GM21737 (cell line): ENCODE data around the gene ADPGK.
"Not testable (repeated sequence)": the region's sequence is repeated elsewhere in the genome, so short reads cannot be mapped to it uniquely, and the experiment has no call there.

Experiments used
- ATAC-seq: cut with Tn5 transposase; IDR thresholded peaks from one replicate; pipeline ENCODE4 v1.9.1; 2021; ENCODE audit warnings: mild to moderate bottlenecking, moderate library complexity; ENCODE audit not compliant: unreplicated experiment

The ADPGK gene

DNA sequence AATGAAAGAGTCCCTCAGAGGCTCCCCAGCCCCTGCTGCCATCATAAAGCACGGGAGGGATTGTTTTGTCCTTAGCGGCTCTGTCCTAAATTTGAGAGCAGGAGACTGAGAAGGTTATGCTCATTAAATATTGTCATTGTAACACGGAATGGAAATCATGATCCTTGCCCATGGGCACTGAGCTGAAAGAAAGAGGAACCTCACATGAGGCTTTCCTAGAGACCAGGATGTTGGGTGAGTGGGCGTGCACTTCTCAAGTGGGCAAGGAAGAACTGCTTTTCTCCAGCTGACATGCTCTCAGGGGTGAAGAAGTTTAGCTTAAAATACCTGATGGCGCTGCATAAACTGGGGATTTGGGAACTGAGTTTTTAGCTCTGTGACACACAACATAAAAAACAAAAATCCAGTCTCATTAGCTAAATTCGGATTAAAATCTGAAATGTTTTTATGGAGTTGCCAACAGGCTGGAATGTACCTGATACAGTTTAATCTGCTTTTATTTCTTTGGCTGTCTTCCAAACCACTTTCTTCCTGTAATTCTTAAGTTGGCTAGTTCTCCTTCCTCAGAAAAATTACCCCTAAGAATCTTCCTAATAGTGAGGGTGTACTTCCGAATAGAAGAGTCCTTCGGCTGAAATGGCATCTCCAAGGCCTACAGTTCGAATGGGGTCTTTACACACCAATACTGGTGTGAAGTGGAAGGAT is 31.7 kb downstream of the ADPGK start:
- no peak for ATAC-seq

DNA sequence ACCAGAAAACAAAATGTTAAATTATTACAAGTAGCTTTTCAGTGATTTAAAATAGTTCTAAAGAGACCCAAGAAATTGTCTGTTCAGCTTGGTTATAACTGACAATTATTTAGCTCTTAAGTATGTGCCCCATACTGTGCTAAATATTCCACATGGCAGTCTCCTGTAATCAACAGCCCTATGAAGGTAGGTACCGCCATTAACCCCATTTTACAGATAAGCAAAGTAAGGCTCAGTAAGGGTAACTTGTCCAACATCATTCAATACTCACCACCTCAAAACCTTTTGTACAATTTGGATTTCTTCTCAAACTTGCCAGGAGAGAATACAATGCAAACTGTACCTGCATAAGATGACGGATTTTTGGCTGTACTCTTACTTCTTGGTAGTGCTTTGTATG is 33.9 kb downstream of the ADPGK start:
- no peak for ATAC-seq

DNA sequence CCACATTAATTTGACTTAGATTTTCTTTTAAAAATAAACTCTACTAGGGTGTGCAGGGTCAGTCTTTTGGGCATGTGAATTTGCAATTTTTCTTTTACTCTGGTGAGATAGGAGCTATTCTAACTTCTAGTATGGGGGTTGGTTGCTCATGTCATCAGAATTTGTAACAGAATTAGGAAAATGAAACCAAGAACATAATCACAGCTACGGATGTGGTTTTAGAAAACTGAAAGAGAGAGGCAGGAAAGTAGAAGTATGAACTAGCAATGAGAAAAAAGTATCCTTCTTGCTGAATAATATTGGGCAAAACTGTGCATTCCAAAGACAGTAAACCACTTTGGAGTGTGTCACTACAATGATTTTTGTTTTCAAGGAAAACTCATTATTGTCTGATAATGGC is 43.3 kb downstream of the ADPGK start:
- peak; percentile 84 for ATAC-seq

DNA sequence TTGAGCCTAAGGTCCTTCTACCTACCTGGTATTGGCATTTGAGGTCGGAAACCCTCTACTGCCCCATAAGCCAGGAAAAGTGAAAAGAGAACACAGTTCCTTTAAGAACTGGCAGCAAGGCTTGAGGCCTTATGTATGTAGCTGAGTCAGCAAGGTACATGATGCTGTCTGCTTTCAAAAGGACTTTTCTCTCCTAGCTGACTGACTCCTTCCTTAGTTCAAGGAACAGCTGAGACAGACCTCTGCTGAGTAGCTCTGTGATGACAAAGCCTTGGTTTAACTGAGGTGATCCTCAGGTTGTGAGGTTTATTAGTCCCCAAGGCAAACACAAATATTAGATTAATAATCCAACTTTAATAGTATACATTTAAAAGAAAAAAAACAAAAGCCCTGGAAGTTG is 45.8 kb downstream of the ADPGK start:
- no peak for ATAC-seq

DNA sequence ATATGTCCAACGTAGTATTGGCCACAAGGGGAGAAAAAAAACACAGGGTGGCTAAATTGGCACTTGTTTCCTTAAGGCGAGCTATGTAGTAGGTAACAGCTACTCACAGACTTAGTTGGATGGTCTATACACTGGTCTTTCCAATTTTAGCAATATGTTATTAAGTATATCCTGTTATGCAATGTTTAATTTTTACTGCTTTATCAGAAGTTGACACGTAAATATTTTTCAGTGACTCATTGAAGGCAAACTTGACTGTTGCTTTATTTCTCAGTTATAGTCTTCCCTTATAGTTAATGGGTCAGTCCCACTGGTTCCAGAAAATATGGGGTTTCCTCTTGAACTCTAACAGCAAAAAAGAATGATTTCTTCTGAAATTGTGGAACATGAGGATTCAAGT is 46.5 kb downstream of the ADPGK start:
- no peak for ATAC-seq

DNA sequence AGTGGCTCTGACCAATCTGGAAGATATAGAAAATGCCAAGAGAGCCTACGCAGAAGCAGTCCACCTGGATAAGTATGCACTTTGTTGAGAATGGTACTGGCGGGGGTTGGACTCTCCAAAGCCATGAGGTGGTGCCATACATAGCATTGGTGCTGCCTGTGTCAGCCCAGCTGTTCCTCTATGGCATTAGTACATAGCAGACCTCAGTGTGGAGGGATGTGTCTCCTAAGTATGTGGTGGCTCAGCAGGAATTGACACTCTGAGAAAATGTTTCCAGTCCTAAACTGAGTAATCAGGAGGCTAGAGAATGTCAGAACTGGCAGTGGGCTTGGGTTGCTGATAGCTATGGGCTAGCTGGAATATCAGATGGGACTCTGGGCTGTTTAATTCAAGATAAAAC is 48.4 kb downstream of the ADPGK start:
- no peak for ATAC-seq

DNA sequence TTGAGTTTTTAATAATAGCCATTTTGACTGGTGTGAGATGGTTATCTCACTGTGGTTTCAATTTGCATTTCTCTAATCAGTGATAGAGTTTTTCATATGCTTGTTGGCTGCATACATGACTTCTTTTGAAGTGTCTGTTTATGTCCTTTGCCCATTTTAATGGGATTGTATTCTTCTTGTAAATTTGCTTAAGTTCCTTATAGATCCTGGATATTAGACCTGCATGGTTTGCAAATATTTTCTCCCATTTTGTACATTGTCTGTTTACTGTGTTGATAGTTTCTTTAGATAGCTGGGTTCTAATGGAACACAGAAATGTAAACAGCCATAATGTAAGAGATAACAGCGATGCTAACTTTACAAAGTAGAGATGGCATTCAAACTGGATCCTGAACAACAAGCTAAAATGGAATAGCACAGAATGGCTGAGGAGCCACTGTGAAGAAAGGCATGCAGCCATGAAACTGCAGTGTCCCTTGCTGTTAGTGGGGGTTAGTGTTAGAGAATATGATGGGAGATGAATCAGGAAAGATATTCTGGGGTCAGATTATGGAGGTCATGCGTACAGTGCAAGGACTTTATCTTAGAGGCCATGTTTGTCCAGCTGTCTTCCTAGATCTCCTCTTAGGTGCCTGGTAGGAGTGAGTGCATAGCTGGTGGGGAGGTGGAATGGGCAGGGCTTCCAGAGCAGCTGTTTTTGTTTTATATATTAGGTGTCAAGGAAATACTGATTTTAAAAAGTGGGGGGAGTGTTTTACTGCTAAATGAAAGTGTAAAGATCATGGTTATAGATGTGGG is 49.4 kb downstream of the ADPGK start:
- no peak for ATAC-seq

DNA sequence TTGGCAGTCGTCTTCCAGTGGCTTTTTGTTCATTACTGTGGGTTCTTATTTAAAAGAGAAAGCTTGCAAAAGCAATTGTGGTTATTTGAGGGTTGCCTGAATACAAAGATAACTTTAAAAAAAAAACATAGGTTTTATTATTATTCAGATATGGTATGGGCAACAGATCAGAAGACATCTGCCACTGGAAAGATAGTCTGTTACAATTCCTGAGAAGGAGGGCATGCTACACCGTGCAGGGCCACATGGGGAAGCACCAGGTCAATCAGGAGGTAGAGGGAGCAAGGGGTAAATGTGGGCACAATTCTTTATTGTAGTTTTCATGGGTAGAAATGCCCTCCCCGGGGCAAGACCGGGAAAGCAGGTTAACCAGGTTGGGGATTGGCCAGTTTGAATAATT is 51.0 kb downstream of the ADPGK start:
- no peak for ATAC-seq

DNA sequence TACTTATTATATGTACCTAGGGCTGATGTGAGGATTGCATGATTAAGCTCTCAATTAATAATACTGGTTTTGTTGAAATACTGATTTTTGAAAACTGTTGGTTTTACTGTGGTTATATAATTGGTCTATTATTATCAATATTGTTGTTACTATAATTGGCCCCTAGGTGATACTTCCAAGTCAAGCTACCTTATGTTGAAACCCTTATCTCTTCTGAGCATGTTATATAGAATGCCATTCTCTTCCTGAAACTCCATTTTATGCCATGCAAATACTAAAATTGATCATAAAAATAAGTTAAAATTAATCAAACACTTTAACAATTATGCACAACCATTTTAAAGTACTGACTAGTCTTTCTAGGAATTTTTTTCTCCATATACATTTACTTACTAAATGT is 51.5 kb downstream of the ADPGK start:
- no peak for ATAC-seq

DNA sequence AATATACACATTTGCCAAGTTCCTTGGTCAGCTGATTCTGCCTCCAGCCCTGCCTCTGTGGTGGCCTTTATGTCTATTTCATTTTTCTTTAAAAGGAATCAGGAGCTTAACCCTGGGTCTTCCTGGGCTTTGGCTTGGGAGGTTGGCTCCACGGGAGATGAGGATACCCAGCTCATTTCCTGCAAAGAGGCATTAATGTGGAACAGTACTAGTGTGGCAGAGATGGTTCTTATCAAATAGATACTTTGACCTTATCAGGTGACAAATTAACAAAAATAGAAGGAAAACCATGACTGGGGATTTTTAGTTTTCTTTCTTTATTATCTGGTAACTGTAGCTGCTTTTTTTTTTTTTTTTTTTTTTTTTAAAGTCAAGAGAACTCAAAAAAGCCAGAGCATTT is 54.7 kb downstream of the ADPGK start:
- no peak for ATAC-seq

DNA sequence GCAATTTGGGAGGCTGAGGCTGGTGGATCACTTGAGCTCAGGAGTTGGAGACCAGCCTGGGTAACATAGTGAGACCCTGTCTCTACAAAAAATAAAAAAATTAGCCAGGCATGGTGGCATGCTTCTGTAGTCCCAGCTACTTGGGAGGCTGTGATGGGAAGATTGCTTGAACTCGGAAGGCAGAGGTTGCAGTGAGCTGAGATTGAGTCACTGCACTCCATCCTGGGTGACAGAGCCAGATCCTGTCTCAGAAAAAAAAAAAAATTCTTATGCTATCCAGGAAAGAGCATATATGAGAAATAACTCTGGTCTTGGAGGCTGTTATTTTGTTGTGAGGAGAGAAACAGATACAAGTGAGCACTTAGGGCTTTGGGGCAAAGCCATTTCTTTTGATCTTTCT is 55.3 kb downstream of the ADPGK start:
- ATAC-seq = not testable (repeated sequence)

DNA sequence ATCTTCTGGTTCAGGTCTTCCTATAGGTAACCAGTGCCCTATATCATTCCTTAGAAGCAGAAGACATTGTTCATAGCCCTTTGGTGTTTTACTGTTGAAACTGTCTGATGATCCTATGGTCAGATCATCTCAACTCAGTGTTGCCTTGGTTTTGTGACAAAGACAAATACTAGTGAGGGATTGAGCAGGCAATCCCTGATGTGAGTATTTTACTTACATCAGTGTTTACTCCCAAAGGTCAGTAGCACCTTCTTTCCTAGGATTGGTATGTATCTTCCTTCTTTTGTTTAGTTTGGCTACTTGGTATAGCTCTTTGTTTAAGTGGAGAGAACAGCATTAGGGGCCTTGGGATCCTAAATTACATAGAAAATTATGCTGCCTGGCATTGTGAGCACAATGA is 56.4 kb downstream of the ADPGK start:
- ATAC-seq = no peak

DNA sequence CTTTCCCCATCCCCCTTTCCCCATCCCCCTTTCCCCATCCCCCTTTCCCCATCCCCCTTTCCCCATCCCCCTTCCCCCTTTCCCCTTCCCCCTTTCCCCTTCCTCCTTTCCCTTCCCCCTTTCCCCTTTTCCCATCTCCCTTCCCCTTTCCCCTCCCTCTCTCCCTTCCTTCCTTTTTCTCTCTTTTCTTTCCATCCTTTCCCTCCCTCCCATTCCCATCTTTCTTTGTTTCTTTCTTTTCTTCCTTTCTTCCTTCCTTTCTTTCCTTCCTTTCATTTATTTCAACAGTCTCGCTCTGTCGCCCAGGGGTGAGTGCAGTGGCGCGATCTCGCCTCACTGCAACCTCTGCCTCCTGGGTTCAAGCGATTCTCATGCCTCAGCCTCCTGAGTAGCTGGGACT is 57.7 kb downstream of the ADPGK start:
- ATAC-seq = not testable (repeated sequence)

DNA sequence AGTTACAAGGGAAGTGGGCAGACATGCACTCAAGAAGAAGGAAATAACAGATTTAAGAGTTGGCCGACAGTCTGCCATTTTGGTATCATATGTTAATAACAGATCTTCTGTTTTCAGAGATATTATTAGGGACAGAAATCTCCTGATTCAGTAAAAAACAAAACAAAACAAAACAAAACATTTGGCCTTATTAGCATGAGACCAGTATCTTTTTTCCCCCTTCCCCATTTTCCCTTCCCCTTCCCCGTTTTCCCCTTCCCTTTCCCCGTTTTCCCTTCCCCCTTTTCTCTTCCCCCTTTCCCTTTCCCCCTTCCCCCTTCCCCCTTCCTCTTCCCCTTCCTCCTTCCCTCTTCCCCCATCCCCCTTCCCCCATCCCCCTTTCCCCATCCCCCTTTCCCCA is 58.1 kb downstream of the ADPGK start:
- no peak for ATAC-seq

DNA sequence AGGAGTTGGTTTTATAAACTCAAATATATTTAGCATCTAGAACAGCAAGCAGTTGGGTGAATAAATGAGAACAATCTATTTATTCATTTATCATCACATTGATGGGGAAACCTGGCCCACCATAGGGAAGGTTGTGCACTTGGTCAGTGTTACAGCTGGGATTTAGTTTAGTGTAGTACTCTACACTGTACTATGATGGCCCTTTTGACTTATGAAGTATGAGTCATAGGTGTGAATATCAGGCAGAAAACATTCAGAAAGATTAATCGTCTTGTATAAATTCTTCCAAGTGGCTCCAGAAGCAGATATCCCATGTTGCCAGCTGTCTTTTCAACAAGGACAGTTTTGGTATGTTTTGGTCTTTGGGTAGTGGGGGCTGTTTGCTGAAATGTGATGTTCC is 59.5 kb downstream of the ADPGK start:
- ATAC-seq = no peak

DNA sequence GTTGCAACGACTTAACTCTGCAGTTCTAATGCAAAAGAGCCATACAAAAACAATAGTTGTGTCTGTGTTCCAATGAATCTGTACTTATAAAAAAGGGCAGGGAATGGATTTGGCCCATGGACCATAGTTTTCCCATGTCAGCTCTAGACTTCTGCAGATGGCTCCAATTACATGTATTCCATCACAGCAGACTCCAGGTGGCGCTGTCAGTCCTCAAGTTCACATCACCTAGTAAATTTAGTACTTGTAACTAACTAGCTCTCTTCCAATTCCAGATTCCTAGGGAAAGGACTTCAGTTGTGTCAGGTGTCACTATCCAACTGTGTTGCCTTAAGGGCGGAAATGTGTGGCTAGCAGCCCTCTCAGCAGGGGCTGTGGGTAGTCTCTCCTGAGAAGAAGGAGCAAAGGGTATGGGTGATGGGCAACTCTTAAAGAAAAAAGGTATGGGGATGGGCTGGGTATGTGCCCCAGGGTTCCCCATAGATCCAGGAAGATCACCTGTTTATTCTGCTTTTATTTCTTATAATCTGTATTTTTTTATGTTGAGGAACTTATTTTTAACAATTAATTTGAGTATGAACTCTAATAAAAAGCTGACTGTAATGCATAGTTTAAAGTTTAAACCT is 61.4 kb downstream of the ADPGK start:
- no peak for ATAC-seq

DNA sequence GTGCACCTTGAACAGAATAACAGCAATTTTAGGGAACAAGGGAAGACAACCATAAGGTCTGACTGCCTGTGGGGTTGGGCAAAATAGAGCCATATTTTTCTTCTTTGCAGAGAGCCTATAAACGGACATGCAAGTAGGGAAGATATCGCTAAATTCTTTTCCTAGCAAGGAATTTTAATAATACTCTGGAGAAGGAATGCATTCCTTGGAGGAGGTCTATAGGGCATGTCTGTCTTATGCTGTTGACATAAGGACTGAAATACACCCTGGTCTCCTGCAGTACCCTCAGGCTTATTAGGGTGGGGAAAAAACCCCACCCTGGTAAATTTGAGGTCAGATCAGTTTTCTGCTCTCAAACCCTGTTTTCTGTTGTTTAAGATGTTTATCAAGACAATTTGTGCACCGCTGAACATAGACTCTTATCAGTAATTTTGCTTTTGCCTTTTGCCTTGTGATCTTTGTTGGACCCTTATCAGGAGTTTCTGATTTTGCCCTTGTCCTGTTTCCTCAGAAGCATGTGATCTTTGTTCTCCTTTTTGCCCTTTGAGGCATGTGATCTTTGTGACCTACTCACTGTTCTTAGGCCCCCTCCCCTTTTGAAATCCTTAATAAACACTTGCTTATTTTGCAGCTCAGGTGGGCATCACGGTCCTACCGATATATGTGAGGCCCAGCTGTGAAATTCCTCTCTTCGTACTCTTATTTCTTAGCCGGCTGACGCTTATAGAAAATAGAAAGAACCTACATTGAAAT is 74.8 kb downstream of the ADPGK start:
- not testable (repeated sequence) for ATAC-seq

DNA sequence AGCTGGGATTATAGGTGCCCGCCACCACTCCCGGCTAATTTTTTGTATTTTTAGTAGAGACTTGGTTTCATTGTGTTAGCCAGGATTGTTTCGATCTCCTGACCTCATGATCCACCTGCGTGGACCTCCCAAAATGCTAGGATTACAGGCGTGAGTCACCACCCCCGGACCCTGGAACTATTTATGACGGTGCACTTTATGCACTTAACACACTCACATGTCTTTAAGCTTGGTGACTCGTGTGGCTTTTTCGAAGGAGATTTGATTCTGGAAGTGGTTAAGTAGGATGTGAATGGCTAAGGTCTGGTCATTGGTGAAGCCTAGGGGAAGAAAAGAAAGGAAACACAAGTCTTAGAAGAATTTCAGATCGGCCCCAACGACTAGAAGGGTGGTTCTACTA is 77.3 kb downstream of the ADPGK start:
- no peak for ATAC-seq
